OCI-LY1 (cell line): ENCODE data around the gene NHSL2.

Experiments
- H2AFZ ChIP-seq: fragments of 200-600 bp; sonication (generic), shearing (Covaris generic); 2 replicates; pipeline ENCODE4 v1.6.0; 2014; ENCODE audit warnings: antibody characterized with exemption, mild to moderate bottlenecking, low read length
- H3F3A ChIP-seq: fragments of 200-600 bp; sonication (generic), shearing (Covaris generic); 2 replicates; pipeline ENCODE4 v1.6.0; 2014; ENCODE audit warnings: mild to moderate bottlenecking, antibody characterized with exemption, low read length, moderate library complexity; ENCODE audit not compliant: insufficient read depth
- H3K27ac ChIP-seq: fragments of 200-600 bp; sonication (generic); 2 replicates; pipeline ENCODE4 v1.5.1; 2014; ENCODE audit warnings: low read length, mixed run types, mild to moderate bottlenecking, low read depth; ENCODE audit not compliant: poor library complexity, severe bottlenecking
- H3K27me3 ChIP-seq: fragments of 200-600 bp; sonication (generic); 2 replicates; pipeline ENCODE4 v1.6.0; 2014; ENCODE audit warnings: antibody characterized with exemption, mild to moderate bottlenecking, low read length, moderate library complexity; ENCODE audit not compliant: insufficient read depth
- H3K36me3 ChIP-seq: fragments of 200-600 bp; sonication (generic); 2 replicates; pipeline ENCODE4 v1.6.1; 2014; ENCODE audit warnings: mild to moderate bottlenecking, antibody characterized with exemption, low read length, moderate library complexity, mixed read lengths; ENCODE audit not compliant: insufficient read depth
- H3K4me1 ChIP-seq: fragments of 200-600 bp; sonication (generic); 2 replicates; pipeline ENCODE4 v1.5.1; 2014; ENCODE audit warnings: mild to moderate bottlenecking, low read length, moderate library complexity; ENCODE audit not compliant: insufficient read depth, severe bottlenecking
- H3K4me2 ChIP-seq: fragments of 200-600 bp; sonication (generic), shearing (Covaris generic); 2 replicates; pipeline ENCODE4 v1.6.1; 2014; ENCODE audit warnings: low read length
- H3K4me3 ChIP-seq: fragments of 200-600 bp; sonication (generic); 2 replicates; pipeline ENCODE4 v1.5.1; 2014; ENCODE audit warnings: low read length, low read depth, mild to moderate bottlenecking, mixed read lengths; ENCODE audit not compliant: poor library complexity, severe bottlenecking
- H3K79me2 ChIP-seq: fragments of 200-600 bp; shearing (Covaris generic); 2 replicates; pipeline ENCODE4 v1.6.1; 2016; ENCODE audit warnings: mixed run types, low read length, mixed read lengths; ENCODE audit not compliant: insufficient read depth
- H3K9ac ChIP-seq: fragments of 200-600 bp; sonication (generic), shearing (Covaris generic); 2 replicates; pipeline ENCODE4 v1.6.1; 2014; ENCODE audit warnings: mild to moderate bottlenecking, low read length, mixed read lengths
- H3K9me2 ChIP-seq: fragments of 200-600 bp; sonication (generic), shearing (Covaris generic); 2 replicates; pipeline ENCODE4 v1.6.1; 2014; ENCODE audit warnings: low read depth, mild to moderate bottlenecking, low read length, mixed read lengths
- H3K9me3 ChIP-seq: fragments of 200-600 bp; shearing (Covaris generic); 2 replicates; pipeline ENCODE4 v1.6.1; 2014; ENCODE audit warnings: low read length, mixed read lengths
- H4K20me1 ChIP-seq: fragments of 200-600 bp; sonication (generic), shearing (Covaris generic); 2 replicates; pipeline ENCODE4 v1.6.0; 2016; ENCODE audit warnings: mild to moderate bottlenecking, low read length; ENCODE audit not compliant: insufficient read depth
- EZH2 ChIP-seq: fragments of 200-600 bp; sonication (generic), shearing (Covaris generic); IDR thresholded peaks from 2 replicates; pipeline ENCODE4 v1.8.0; 2017; ENCODE audit warnings: borderline replicate concordance, mixed run types, mild to moderate bottlenecking, antibody characterized with exemption, low read length, moderate library complexity, mixed read lengths
- TF ChIP-seq, protein P1 (sequence below): fragments of 200-600 bp; sonication (generic), shearing (Covaris generic); IDR thresholded peaks from 2 replicates; pipeline ENCODE4 v1.5.1; 2017; ENCODE audit warnings: mild to moderate bottlenecking, antibody characterized with exemption, low read length, moderate library complexity, mixed read lengths

NHSL2 gene

DNA sequence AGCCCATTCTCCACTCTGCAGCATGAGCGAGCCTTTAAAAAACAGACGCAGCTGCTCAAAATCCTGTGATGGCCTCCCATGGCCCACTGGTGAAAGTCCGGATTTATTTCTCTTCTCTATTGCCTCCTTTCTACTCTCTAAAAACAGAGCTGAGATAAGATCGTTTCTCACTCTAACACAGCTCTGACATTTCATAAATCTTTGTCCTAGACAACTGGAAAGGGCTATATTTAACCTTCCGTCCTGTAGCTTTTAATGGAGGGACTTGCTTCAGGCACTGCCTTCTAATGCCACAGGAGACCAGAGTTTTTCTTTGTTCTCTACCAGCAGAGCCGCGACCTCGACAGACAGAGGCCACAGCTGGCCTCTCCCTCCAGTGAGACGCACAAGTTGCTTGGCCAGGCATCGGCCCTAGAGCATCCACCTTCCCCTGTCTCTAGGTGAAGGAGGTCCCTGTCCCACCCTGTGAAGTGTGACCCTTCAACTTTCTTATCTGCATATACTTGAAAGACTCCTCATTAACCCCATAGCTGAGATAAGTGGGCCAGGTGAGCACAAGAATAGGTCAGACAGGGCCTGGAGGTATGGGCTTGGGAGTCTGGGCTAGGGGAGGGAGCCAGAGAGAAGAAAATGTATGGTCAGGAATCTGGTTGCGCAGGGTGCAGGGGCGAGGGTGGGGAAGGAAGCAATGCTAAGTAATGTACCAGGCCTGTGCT is 171.1 kb downstream of the NHSL2 start:
- Histone ChIP-seq H4K20me1 (no peaks in the 10 kb centered on the region), H3K27me3 (no peaks in the 10 kb centered on the region), H3K4me2 (no peak overlapping the region), H3K36me3 (no peaks in the 10 kb centered on the region), H3K79me2 (no peaks in the 10 kb centered on the region), H3F3A (no peaks in the 10 kb centered on the region), H3K27ac (no peak overlapping the region), H3K4me1 (no peaks in the 10 kb centered on the region), H3K4me3 (no peak overlapping the region), H3K9me2 (no peaks in the 10 kb centered on the region), H2AFZ (no peak overlapping the region), H3K9ac (no peak overlapping the region), H3K9me3 (no peaks in the 10 kb centered on the region)
- TF ChIP-seq, protein P1, sequence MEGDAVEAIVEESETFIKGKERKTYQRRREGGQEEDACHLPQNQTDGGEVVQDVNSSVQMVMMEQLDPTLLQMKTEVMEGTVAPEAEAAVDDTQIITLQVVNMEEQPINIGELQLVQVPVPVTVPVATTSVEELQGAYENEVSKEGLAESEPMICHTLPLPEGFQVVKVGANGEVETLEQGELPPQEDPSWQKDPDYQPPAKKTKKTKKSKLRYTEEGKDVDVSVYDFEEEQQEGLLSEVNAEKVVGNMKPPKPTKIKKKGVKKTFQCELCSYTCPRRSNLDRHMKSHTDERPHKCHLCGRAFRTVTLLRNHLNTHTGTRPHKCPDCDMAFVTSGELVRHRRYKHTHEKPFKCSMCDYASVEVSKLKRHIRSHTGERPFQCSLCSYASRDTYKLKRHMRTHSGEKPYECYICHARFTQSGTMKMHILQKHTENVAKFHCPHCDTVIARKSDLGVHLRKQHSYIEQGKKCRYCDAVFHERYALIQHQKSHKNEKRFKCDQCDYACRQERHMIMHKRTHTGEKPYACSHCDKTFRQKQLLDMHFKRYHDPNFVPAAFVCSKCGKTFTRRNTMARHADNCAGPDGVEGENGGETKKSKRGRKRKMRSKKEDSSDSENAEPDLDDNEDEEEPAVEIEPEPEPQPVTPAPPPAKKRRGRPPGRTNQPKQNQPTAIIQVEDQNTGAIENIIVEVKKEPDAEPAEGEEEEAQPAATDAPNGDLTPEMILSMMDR: no peak
- TF ChIP-seq EZH2: no peak

DNA sequence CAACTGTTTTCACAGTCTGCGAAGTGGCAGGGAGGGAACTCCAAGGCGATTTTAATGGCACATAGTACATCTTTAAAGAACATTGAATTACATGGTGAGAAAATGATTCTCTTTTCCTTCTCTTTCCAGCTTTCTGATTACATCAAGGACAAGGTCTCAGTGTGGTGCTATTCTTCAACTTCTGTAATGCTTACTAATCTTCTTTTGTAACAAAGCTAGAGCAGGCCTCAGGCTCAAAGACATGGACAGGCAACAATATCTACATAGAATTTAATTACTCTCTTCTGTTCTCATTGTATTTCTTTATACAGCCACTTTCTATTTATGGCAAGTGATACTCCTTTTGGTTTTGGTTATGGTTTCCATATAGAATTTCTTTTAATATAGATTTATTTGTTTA is 172.6 kb downstream of the NHSL2 start:
- Histone ChIP-seq H3K4me2 (no peak overlapping the region), H3K9me3 (no peaks in the 10 kb centered on the region), H3K4me3 (no peak overlapping the region), H3F3A (no peaks in the 10 kb centered on the region), H3K27ac (no peak overlapping the region), H4K20me1 (no peaks in the 10 kb centered on the region), H2AFZ (no peak overlapping the region), H3K27me3 (no peaks in the 10 kb centered on the region), H3K9me2 (no peaks in the 10 kb centered on the region), H3K79me2 (no peaks in the 10 kb centered on the region), H3K4me1 (no peaks in the 10 kb centered on the region), H3K9ac (no peak overlapping the region), H3K36me3 (no peaks in the 10 kb centered on the region)
- no peak for TF ChIP-seq EZH2
- TF ChIP-seq, protein P1: no peak

DNA sequence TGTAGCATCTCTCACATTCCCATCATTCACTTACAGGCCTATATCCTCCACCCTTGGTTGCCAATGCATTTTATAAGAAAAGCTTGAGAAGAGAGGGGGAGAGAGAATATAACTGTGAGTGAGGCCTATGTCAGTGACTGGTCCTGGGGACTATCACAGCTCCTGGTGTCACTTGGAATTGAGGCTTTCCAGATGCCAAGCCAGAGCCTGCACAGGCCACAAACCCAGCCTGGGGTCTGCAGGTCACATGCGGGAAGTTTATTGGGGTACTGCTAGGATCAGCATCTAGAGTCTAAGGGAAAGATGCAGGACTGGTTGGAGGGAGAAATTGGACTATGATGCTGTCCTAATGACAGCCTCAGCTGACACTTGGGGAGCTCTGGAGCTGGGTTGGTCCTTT is 173.5 kb downstream of the NHSL2 start:
- H4K20me1 ChIP-seq: no peaks in the 10 kb centered on the region
- H3K27me3 ChIP-seq: no peaks in the 10 kb centered on the region
- H3K36me3 ChIP-seq: no peaks in the 10 kb centered on the region
- no peak for TF ChIP-seq EZH2
- TF ChIP-seq, protein P1: no peak
- H3K79me2 ChIP-seq: no peaks in the 10 kb centered on the region
- H3K9ac ChIP-seq: no peak overlapping the region
- H3K9me2 ChIP-seq: no peaks in the 10 kb centered on the region
- H3F3A ChIP-seq: no peaks in the 10 kb centered on the region
- H3K27ac ChIP-seq: no peak overlapping the region
- H3K4me2 ChIP-seq: no peak overlapping the region
- H2AFZ ChIP-seq: no peak overlapping the region
- H3K4me1 ChIP-seq: no peaks in the 10 kb centered on the region
- no peak overlapping the region for H3K4me3 ChIP-seq
- H3K9me3 ChIP-seq: no peaks in the 10 kb centered on the region
